Measurements from ENCODE around the gene COMMD1. TPM values are rescaled to one million over a fixed set of nuclear protein-coding genes. Genes with fewer than 3 reads are reported as not detected.

Gene COMMD1
- total and polyA plus RNA-seq, 2 donors (not counting 1 experiment from before 2014, with no cell fraction given) = 38.6 to 49.3 TPM

GRCh38 chr2:62030902-62031301, 125.4 kb downstream of the COMMD1 start:
- H3K9ac ChIP-seq (ENCODE audit: insufficient read depth, low read length) = no peak overlapping the region
- H3K79me2 ChIP-seq (ENCODE audit: control insufficient read depth, insufficient read depth, low read length) = no peaks in the 10 kb centered on the region
- H3K27me3 ChIP-seq (ENCODE audit: control insufficient read depth, insufficient read depth, low read length) = no peaks in the 10 kb centered on the region
- no peak overlapping the region for H3K4me3 ChIP-seq (replicated peaks in 1 of 4; ENCODE audit: control extremely low read depth in 1 of 4, insufficient read depth in 1 of 4, low read depth in 3 of 4, low read length in 4 of 4)
- TF ChIP-seq CTCF (conservative IDR thresholded peaks at IDR 0.05 in 1 of 2, IDR thresholded peaks at IDR 0.05 in 1 of 2; ENCODE audit: low read depth in 1 of 2, low read length in 2 of 2) (no peak), EZH2 (IDR thresholded peaks at IDR 0.05; ENCODE audit: low read length, missing control alignments) (no peak)
- H3K9me3 ChIP-seq (ENCODE audit: control insufficient read depth, insufficient read depth, low read depth, low read length) = no peaks in the 10 kb centered on the region
- no peaks in the 10 kb centered on the region for H3K4me1 ChIP-seq (ENCODE audit: control insufficient read depth, extremely low read depth, insufficient read depth, low read length)
- no peak overlapping the region for H3K4me2 ChIP-seq (ENCODE audit: extremely low read depth, insufficient read depth, low read length)
- H3K36me3 ChIP-seq (ENCODE audit: control insufficient read depth, insufficient read depth, low read length) = no peaks in the 10 kb centered on the region
- no peak for DNase-seq (ENCODE audit: low read depth in 2 of 2)
- H4K20me1 ChIP-seq (ENCODE audit: control insufficient read depth, extremely low read depth, insufficient read depth, low read length) = no peaks in the 10 kb centered on the region
- H3K27ac ChIP-seq (ENCODE audit: insufficient read depth, low read length) = no peak overlapping the region
- H2AFZ ChIP-seq (ENCODE audit: low read length) = no peak overlapping the region

- Histone ChIP-seq H4K20me1 (ENCODE audit: control insufficient read depth, extremely low read depth, insufficient read depth, low read length) (no peaks in the 10 kb centered on the region), H3K4me1 (ENCODE audit: control insufficient read depth, extremely low read depth, insufficient read depth, low read length) (no peaks in the 10 kb centered on the region), H2AFZ (ENCODE audit: low read length) (no peak overlapping the region), H3K36me3 (ENCODE audit: control insufficient read depth, insufficient read depth, low read length) (no peaks in the 10 kb centered on the region), H3K4me2 (ENCODE audit: extremely low read depth, insufficient read depth, low read length) (no peak overlapping the region), H3K79me2 (ENCODE audit: control insufficient read depth, insufficient read depth, low read length) (no peaks in the 10 kb centered on the region), H3K9ac (ENCODE audit: insufficient read depth, low read length) (no peak overlapping the region), H3K27me3 (ENCODE audit: control insufficient read depth, insufficient read depth, low read length) (no peaks in the 10 kb centered on the region), H3K27ac (ENCODE audit: insufficient read depth, low read length) (no peak overlapping the region), H3K9me3 (ENCODE audit: control insufficient read depth, insufficient read depth, low read depth, low read length) (no peaks in the 10 kb centered on the region), H3K4me3 (replicated peaks in 1 of 4; ENCODE audit: control extremely low read depth in 1 of 4, insufficient read depth in 1 of 4, low read depth in 3 of 4, low read length in 4 of 4) (no peak overlapping the region)
- DNase-seq (ENCODE audit: low read depth in 2 of 2) = no peak
- TF ChIP-seq EZH2 (IDR thresholded peaks at IDR 0.05; ENCODE audit: low read length, missing control alignments) (no peak), CTCF (conservative IDR thresholded peaks at IDR 0.05 in 1 of 2, IDR thresholded peaks at IDR 0.05 in 1 of 2; ENCODE audit: low read depth in 1 of 2, low read length in 2 of 2) (no peak)
Observed at GRCh38 chr2:62032096-62032495, 126.6 kb downstream of the COMMD1 start.

- DNase-seq (ENCODE audit: low read depth in 2 of 2) = peak in 1 of 2 donors; percentile 2
- Histone ChIP-seq H2AFZ (ENCODE audit: low read length) (no peak overlapping the region), H3K9ac (ENCODE audit: insufficient read depth, low read length) (no peak overlapping the region), H3K27me3 (ENCODE audit: control insufficient read depth, insufficient read depth, low read length) (no peaks in the 10 kb centered on the region), H3K4me1 (ENCODE audit: control insufficient read depth, extremely low read depth, insufficient read depth, low read length) (no peaks in the 10 kb centered on the region), H4K20me1 (ENCODE audit: control insufficient read depth, extremely low read depth, insufficient read depth, low read length) (no peaks in the 10 kb centered on the region), H3K4me3 (replicated peaks in 1 of 4; ENCODE audit: control extremely low read depth in 1 of 4, insufficient read depth in 1 of 4, low read depth in 3 of 4, low read length in 4 of 4) (no peak overlapping the region), H3K79me2 (ENCODE audit: control insufficient read depth, insufficient read depth, low read length) (no peaks in the 10 kb centered on the region), H3K4me2 (ENCODE audit: extremely low read depth, insufficient read depth, low read length) (no peak overlapping the region), H3K27ac (ENCODE audit: insufficient read depth, low read length) (no peak overlapping the region), H3K9me3 (ENCODE audit: control insufficient read depth, insufficient read depth, low read depth, low read length) (no peaks in the 10 kb centered on the region), H3K36me3 (ENCODE audit: control insufficient read depth, insufficient read depth, low read length) (no peaks in the 10 kb centered on the region)
- TF ChIP-seq EZH2 (IDR thresholded peaks at IDR 0.05; ENCODE audit: low read length, missing control alignments) (no peak), CTCF (conservative IDR thresholded peaks at IDR 0.05 in 1 of 2, IDR thresholded peaks at IDR 0.05 in 1 of 2; ENCODE audit: low read depth in 1 of 2, low read length in 2 of 2) (no peak)
Observed at GRCh38 chr2:62034715-62035114, 129.2 kb downstream of the COMMD1 start.
